ENCODE data around the gene RTN4.

- TF ChIP-seq CEBPB (IDR thresholded peaks at IDR 0.05) (no peak), ZBTB7A (IDR thresholded peaks at IDR 0.05; ENCODE audit: low read depth) (no peak), MAX (IDR thresholded peaks at IDR 0.05) (no peak), REST (IDR thresholded peaks at IDR 0.05; ENCODE audit: low read depth) (no peak), RAD21 (IDR thresholded peaks at IDR 0.05; ENCODE audit: low read depth) (no peak), TAF1 (IDR thresholded peaks at IDR 0.05; ENCODE audit: low read depth) (no peak), CREB1 (IDR thresholded peaks at IDR 0.05; ENCODE audit: low read depth) (no peak), YY1 (IDR thresholded peaks at IDR 0.05; ENCODE audit: low read depth) (no peak), NFIC (IDR thresholded peaks at IDR 0.05) (no peak), TCF12 (IDR thresholded peaks at IDR 0.05; ENCODE audit: low read depth) (no peak)
These were observed 108.8 kb downstream of the RTN4 start for GRCh38 chr2:54941248-54941984.
